ENCODE results near the gene SH3PXD2A.
"Not testable (repeated sequence)": the region's sequence is repeated elsewhere in the genome, so short reads cannot be mapped to it uniquely, and the experiment has no call there.

The SH3PXD2A gene

GRCh38 chr10:103633846-103634245 is 221.5 kb downstream of the SH3PXD2A start (continued):
- TF ChIP-seq PRDM2 (tag by site-specific recombination; IDR thresholded peaks at IDR 0.05; ENCODE audit: borderline replicate concordance) (no peak), IKZF3 (tag by site-specific recombination; IDR thresholded peaks at IDR 0.05) (no peak), MEIS1 (CRISPR knock-in tag; IDR thresholded peaks at IDR 0.05; ENCODE audit: borderline replicate concordance) (no peak), ZNF311 (tag by site-specific recombination; IDR thresholded peaks at IDR 0.05; ENCODE audit: borderline replicate concordance) (no peak), ZNF324 (tag by site-specific recombination; IDR thresholded peaks at IDR 0.05) (no peak), ZNF140 (tag by site-specific recombination; IDR thresholded peaks at IDR 0.05) (no peak), BCL11A (tag by site-specific recombination; IDR thresholded peaks at IDR 0.05; ENCODE audit: low read depth) (no peak), KLF16 (tag by site-specific recombination; IDR thresholded peaks at IDR 0.05) (no peak), GLIS2 (tag by site-specific recombination; IDR thresholded peaks at IDR 0.05) (no peak), ZNF701 (tag by site-specific recombination; IDR thresholded peaks at IDR 0.05) (no peak), CTCF (tag by site-specific recombination; IDR thresholded peaks at IDR 0.05) (no peak), ZNF677 (tag by site-specific recombination; IDR thresholded peaks at IDR 0.05) (no peak), ZNF19 (tag by site-specific recombination; IDR thresholded peaks at IDR 0.05; ENCODE audit: low read depth) (no peak), ZNF626 (tag by site-specific recombination; IDR thresholded peaks at IDR 0.05) (no peak), ZFP69B (tag by site-specific recombination; IDR thresholded peaks at IDR 0.05) (no peak)

GRCh38 chr10:103632871-103633270 is 222.5 kb downstream of the SH3PXD2A start:
- CTCF ChIA-PET, result interaction anchor here (1.5 kb wide), 1 partner anchor 53 kb away, joined by 4 read pairs; no protein-coding TSS in a partner anchor

GRCh38 chr10:103632247-103632642 is 223.1 kb downstream of the SH3PXD2A start:
- peaks cover 0 to 77% of the 10 kb centered on the region in 2 experiments; a peak in 1 of 3 replicates for H3K36me3 ChIP-seq (ENCODE audit: control insufficient read depth in 2 of 2, insufficient read depth in 1 of 2, low read length in 2 of 2)
- TF ChIP-seq ZNF548 (tag by site-specific recombination; IDR thresholded peaks at IDR 0.05), result no peak
- TF ChIP-seq ZNF843 (tag by site-specific recombination; IDR thresholded peaks at IDR 0.05), result no peak
- TF ChIP-seq ZNF37A (tag by site-specific recombination; IDR thresholded peaks at IDR 0.05), result no peak
- TF ChIP-seq ZEB2 (tag by site-specific recombination; IDR thresholded peaks at IDR 0.05), result no peak
- TF ChIP-seq TRIM28 (IDR thresholded peaks at IDR 0.05; ENCODE audit: borderline replicate concordance, low read length), result no peak
- POLR2A ChIA-PET, result no interaction called here
- CTCF ChIA-PET, result no interaction called here
- no peaks in the 10 kb centered on the region for H3K9me3 ChIP-seq (ENCODE audit: control insufficient read depth, insufficient read depth, low read depth, low read length)
- no peak overlapping the region for H3K27ac ChIP-seq (ENCODE audit: extremely low read depth, low read depth, low read length)
- no peak overlapping the region for H3K4me3 ChIP-seq (ENCODE audit: low read depth, low read length)
- no peaks in the 10 kb centered on the region for H3K4me1 ChIP-seq (ENCODE audit: control insufficient read depth, insufficient read depth, low read length)

More at GRCh38 chr10:103632871-103633270, 222.5 kb downstream of the SH3PXD2A start:
- H3K4me1 ChIP-seq (ENCODE audit: control insufficient read depth, insufficient read depth, low read length); POLR2A ChIA-PET; H3K4me3 ChIP-seq (ENCODE audit: low read depth, low read length); H3K27ac ChIP-seq (ENCODE audit: extremely low read depth, low read depth, low read length); H3K9me3 ChIP-seq (ENCODE audit: control insufficient read depth, insufficient read depth, low read depth, low read length): not testable (repeated sequence)
- peaks cover 0 to 77% of the 10 kb centered on the region in 2 experiments; a peak in 1 of 3 replicates for H3K36me3 ChIP-seq (ENCODE audit: control insufficient read depth in 2 of 2, insufficient read depth in 1 of 2, low read length in 2 of 2)
